Right lobe of liver (tissue), 6 donors: Measurements from ENCODE around the gene ALDOB. TPM values are rescaled to one million over a fixed set of nuclear protein-coding genes. Genes with fewer than 3 reads are reported as not detected.
A peak's percentile ranks its signal among the peaks of the same experiment; 100 is the strongest.

Experiments
- ATAC-seq, 4 donors: fragments of 200-7000 bp; cut with Tn5 transposase; one replicate each; pipeline ENCODE4 v1.9.1; 2020; ENCODE audit warnings: mild to moderate bottlenecking in 4 of 4, moderate library complexity in 4 of 4
- DNase-seq, 3 donors: peaks; one replicate each; pipeline ENCODE4 v3.0.0-alpha.2; 2020
- H3K27ac ChIP-seq, 3 donors: fragments of 200-600 bp; one replicate each; pipeline ENCODE4 v1.8.0; 2022
- H3K27me3 ChIP-seq, 2 donors: fragments of 200-600 bp; one replicate each; pipeline ENCODE4 v1.8.0; 2022
- H3K36me3 ChIP-seq, 4 donors: fragments of 200-600 bp; sonication (generic) in 1 of 4; one replicate each; pipeline versions ENCODE4 v1.5.1 to v1.8.0; 2017 to 2022; ENCODE audit warnings: control low read depth in 1 of 4
- H3K4me1 ChIP-seq, 4 donors: fragments of 200-600 bp; sonication (generic) in 1 of 4; one replicate each; pipeline versions ENCODE4 v1.5.1 to v1.8.0; 2017 to 2022; ENCODE audit warnings: control low read depth in 1 of 4
- H3K4me3 ChIP-seq, 3 donors: fragments of 200-600 bp; one replicate each; pipeline ENCODE4 v1.8.0; 2022
- H3K9me3 ChIP-seq, 4 donors: fragments of 200-600 bp; sonication (generic) in 1 of 4; one replicate each; pipeline versions ENCODE4 v1.5.1 to v1.8.0; 2017 to 2022; ENCODE audit warnings: control low read depth in 1 of 4
- CTCF ChIP-seq, 4 donors: fragments of 200-600 bp in 3 of 4; fragments of 450-650 bp in 1 of 4; IDR thresholded peaks; one replicate each; pipeline versions ENCODE4 v1.5.1 to v1.8.0; 2016 to 2022; ENCODE audit warnings: antibody characterized with exemption in 4 of 4, mild to moderate bottlenecking in 2 of 4
- POLR2A ChIP-seq: fragments of 450-650 bp; IDR thresholded peaks from one replicate; pipeline ENCODE4 v1.6.1; 2017; ENCODE audit warnings: antibody characterized with exemption, mild to moderate bottlenecking
- WGBS: methylation state at CpG from one replicate; pipeline ENCODE4 v1.1.6; 2018; ENCODE audit warnings: low coverage, low lambda C conversion rate; ENCODE audit not compliant: insufficient coverage; ENCODE audit errors: missing lambda C conversion rate; 5-methylcytosine and 5-hydroxymethylcytosine counted together
- intact Hi-C, 2 donors: fragments of 100-400 bp; cut with DNase I; formaldehyde crosslinking; loops; one replicate each; pipeline versions ENCODE4 v1.11.2 to v1.14.1; 2022
- total RNA-seq, 6 experiments: library from RNA; depleted of rRNA in 2 of 6; stranded (reverse); fragments of >200 nt in 2 of 6; fragmentation: NEBNext Ultra II Directional in 3 of 6; extraction: Animal tissue kit (Norgen Biotek cat#: 25700) in 3 of 6; gene quantifications; one replicate each; pipeline versions ENCODE4 v1.1.0 to v1.2.4, GENCODE V29; 2016 to 2023
- donor health status: DM: no; HTN: yes; CAD: no.
- donor health status: DM: no; HTN: no; CAD: no.
- donor health status: DM: no; HTN: no; CAD: no.
- donor health status: DM: no; HTN: yes; CAD: no.
- donor health status: DM: no; HTN: yes; CAD: no.

The ALDOB gene
- total RNA-seq, 6 experiments from 2014 or later = 2,876 to 4,505 (median 3,144) TPM

- intact Hi-C loops = loop anchor here in 1 of 2 donors (5.0 kb wide), 1 partner anchor 66 kb away; no protein-coding TSS in a partner anchor
- ATAC-seq (no peak), DNase-seq (no peak)
- H3K36me3 ChIP-seq = no peaks in the 10 kb centered on the region
- no peak overlapping the region for H3K4me3 ChIP-seq
- TF ChIP-seq POLR2A (no peak), CTCF (IDR thresholded peaks at IDR 0.05) (no peak)
- 16% methylated on average over 4 of the region's 4 CpGs for WGBS
- H3K9me3 ChIP-seq = no peaks in the 10 kb centered on the region
- peaks cover 0 to 5% (median 0%) of the 10 kb centered on the region in 4 donors for H3K4me1 ChIP-seq
- H3K27ac ChIP-seq = no peak overlapping the region
- no peaks in the 10 kb centered on the region for H3K27me3 ChIP-seq
Measured at GRCh38 chr9:101460965-101461364, 25.4 kb upstream of the ALDOB start.

GRCh38 chr9:101458963-101459631, 23.5 kb upstream of the ALDOB start:
- no peak overlapping the region for H3K27ac ChIP-seq
- H3K4me1 ChIP-seq = no peaks in the 10 kb centered on the region
- H3K9me3 ChIP-seq = no peaks in the 10 kb centered on the region
- intact Hi-C loops = loop anchor here in 1 of 2 donors (5.0 kb wide), 1 partner anchor 73 kb away; the partner anchor contains the start of gene RNF20
- TF ChIP-seq POLR2A (no peak), CTCF (IDR thresholded peaks at IDR 0.05) (peak; percentile 74 to 82 (median 76))
- WGBS = 14% methylated on average over 7 of the region's 9 CpGs
- ATAC-seq (peak; percentile 96 to 98 (median 96)), DNase-seq (no peak)
- H3K27me3 ChIP-seq = no peaks in the 10 kb centered on the region
- no peaks in the 10 kb centered on the region for H3K36me3 ChIP-seq
- no peak overlapping the region for H3K4me3 ChIP-seq

GRCh38 chr9:101457003-101457402, 21.4 kb upstream of the ALDOB start:
- H3K4me3 ChIP-seq = no peak overlapping the region
- WGBS = 9% methylated on average over 3 of the region's 3 CpGs
- intact Hi-C loops = loop anchor here in 1 of 2 donors (5.0 kb wide), 1 partner anchor 75 kb away; the partner anchor contains the start of gene RNF20
- no peaks in the 10 kb centered on the region for H3K36me3 ChIP-seq
- H3K27me3 ChIP-seq = no peaks in the 10 kb centered on the region
- TF ChIP-seq POLR2A (no peak), CTCF (IDR thresholded peaks at IDR 0.05) (peak; percentile 6 to 35 (median 26))
- H3K4me1 ChIP-seq = no peaks in the 10 kb centered on the region
- no peak for DNase-seq
- H3K27ac ChIP-seq = no peak overlapping the region
- ATAC-seq = peak; percentile 53 to 80 (median 72)
- H3K9me3 ChIP-seq = no peaks in the 10 kb centered on the region

- intact Hi-C loops = loop anchor here in 1 of 2 donors (5.0 kb wide), 1 partner anchor 77 kb away; the partner anchor contains the start of gene RNF20
- Histone ChIP-seq H3K27me3 (no peaks in the 10 kb centered on the region), H3K9me3 (no peaks in the 10 kb centered on the region), H3K4me3 (no peak overlapping the region), H3K4me1 (no peaks in the 10 kb centered on the region), H3K27ac (no peak overlapping the region), H3K36me3 (no peaks in the 10 kb centered on the region)
- ATAC-seq (no peak), DNase-seq (no peak)
- TF ChIP-seq POLR2A (no peak), CTCF (IDR thresholded peaks at IDR 0.05) (no peak)
- 83% methylated on average over 1 of the region's 2 CpGs for WGBS
Measured at GRCh38 chr9:101455656-101456240, 20.2 kb upstream of the ALDOB start.
